Kidney glomerular epithelial cell (primary cell): ENCODE measurements around the gene NME9.

Experiments used
- DNase-seq: peaks from one replicate; lab custom pipeline; 2025; lab: John Stamatoyannopoulos, UW

The NME9 gene

DNA sequence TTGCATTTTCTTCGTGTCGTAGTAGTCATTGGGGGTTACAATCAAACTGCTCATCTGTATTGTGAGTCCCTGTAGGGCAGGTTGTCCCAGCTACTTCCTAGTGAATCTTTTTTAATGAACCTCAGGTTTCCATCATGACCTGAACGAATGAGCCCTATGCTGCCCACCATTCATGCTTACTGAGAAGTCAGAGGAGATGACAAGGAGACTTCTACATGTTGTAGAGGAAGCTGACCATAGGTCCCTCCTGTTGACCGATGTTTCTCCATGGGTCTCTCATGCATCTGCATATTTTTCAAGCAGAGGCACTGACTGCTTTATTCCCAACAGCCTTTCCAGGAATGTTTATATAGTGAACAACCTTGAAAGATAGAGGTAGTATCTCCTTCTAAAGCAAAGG, 5.0 kb upstream of the NME9 start:
- no peak for DNase-seq

DNA sequence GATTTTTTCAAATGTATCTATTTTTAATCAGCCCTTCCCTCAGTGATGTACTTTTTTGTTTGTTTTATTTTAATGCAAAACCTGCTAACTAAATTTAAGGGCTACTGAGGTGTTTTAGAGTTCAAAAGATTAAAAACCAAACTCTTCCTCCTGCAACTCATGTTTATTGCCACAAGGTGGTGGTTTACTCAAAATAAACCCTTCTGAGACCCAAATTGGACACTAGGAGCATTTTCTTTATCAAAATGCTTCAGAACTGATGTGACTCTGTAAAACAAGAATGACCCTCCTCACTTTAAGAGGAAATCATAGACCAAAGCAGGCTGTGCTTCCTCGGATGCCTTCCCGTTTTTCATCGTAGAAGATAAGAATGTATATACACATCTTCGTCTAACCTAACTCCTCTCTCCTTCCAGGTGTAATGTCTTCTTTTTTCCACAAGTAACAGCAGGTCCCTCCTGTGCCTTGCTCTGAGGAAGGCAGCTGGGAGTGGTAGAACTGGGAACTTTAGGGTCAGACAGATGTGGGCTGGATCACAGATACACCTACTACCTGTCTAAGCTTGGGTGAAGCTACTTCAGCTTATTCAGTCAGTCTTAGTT, 2.9 kb upstream of the NME9 start:
- peak; percentile 53 for DNase-seq

DNA sequence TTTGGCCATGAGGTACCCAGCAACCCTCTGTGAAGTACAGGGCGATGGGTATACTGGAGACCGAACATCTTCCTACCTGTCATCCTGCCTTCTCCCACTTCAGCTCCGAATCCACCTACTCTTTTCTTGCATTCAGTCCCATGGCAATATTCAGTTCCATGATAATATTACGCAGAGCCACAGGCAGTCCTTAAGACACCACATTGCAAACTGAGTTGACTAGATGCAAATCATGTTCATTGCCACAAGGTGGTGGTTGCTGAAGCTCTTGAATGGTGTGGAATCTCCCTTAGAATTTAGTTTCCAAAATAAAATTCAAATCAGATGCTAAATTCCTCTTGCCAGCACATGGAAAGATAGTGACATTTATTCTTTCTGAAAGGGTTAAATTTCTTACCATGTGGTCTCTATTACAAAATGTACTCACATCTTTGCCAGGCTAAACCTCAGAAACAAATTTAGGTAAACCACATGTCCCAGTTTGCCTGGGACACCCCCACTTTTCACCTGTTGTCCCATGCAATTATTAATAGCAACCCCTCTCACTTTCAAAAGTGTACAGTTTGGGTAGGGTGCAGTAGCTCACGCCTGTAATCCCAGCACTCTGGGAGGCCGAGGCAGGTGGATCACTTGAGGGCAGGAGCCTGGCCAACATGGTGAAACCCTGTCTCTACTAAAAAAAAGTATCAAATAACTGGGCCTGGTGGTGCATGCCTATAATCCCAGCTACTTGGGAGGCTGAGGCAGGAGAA, 1.7 kb upstream of the NME9 start:
- DNase-seq = no peak

DNA sequence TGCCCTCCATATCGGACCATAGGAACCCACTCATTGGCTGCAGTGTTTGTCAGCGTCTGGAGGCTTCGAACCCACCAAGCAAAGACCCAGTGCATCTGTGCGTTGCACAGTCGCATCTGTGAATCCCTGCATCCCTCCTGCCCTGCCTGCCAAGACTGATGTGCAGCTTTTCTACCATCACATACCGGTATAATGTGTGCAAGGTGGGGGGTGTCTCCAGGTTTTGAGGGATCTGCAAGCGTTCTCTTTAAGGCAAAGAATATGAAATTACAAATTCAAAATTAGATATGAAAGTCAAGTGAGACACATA, 288 bp upstream of the NME9 start:
- DNase-seq = no peak

DNA sequence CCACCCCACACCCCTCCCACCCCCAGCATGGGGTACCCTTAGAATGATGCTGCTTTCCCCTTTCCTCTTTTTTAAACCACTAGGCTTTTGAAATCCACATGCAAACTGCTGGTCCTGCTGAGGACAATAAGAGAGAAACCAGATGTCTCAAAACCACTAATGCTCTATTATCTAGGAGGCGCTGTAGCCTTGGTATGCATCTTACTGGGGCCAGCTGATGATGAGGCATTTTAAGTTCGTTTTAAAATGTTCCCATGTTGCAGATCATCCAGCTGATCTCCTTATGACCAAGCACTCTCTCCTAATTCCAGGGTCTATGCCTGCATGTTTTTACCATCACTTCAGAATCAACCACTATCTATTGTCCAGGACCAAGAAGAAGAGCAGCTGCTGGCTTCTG, 1.3 kb downstream of the NME9 start:
- DNase-seq = no peak

DNA sequence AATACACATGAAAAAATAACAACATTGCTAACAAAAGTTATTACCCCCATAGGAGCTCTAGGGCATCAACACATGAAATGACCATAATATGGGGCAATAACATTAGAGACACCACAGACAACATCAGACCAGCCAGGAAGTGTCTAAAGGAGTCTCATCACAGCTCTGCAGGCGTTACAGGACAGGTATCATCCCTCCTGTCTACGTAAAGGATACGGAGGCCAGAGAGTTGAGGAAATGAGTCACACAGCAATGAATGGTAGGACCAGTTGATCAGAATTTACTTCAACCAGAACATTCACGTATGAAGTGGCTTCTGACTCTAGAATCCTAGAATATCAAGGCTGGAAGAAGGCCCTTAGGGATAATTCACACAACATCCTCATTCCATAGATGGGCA, 1.8 kb downstream of the NME9 start:
- DNase-seq = no peak

DNA sequence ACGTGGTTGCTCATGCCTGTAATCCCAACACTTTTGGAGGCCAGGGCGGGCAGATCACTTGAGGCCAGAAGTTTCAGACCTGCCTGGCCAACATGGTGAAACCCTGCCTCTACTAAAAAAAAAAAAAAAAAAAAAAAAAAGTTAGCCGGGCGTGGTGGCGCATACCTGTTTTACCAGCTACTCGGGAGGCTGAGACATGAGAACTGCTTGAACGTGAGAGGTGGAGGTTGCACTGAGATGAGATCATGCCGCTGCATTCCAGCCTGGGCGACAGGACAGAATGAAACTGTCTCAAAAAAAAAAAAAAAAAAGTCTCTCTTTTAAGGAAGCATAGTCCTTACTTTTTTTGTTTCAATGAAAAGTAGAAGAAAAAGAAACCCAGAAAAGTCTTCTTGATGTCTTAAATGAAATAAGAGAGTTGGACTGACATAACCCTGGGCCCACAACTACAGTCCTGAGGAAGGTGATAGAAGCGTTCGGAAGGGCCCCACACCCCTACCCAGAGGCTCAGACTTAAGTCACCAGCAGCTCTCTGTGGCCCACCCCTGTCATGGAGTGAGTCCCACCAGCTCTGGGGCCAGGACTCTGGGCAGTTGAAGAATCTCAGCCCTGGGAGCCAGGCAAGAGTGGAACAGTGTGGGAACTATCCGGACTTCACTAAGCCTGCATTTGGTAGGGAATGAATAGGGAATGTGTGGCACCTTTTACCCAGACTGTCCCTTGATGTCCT, 2.6 kb downstream of the NME9 start:
- DNase-seq = no peak

DNA sequence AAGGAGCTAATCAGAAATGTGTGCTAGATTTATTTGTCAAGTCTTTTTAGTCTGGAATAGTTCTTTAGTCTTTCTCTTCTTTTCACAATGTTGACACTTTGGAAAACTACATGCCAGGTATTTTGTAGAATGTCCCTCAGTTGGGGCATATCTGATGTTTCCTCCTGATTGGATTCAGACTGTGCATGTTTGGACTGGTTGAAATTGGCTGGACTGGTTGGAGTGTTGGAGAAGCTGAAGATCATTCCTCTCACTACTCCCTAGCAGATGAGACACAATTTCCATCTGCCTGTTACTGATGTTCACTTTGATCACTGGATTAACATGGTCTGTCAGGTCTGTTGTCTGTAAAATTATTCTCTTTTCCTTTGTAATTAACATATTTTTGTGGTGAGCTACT, 3.7 kb downstream of the NME9 start:
- no peak for DNase-seq

DNA sequence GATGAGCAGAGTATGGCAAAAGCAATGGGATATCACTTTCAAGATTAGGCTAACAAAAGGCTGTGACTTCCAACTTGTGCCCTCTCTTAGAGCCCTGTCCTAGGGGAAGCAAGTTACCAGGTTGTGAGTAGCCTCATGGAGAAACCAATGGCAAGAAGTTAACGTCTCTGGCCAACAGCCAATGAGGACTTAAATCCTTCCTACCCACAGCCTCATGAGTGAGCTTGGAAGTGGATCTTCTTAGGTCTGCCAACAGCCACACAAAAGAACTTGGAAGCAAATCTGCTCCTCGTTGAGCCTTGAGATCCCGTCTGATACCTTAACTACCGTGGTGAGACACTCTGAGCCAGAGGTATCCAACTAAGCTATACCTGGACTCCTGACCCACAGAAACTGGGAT, 5.7 kb downstream of the NME9 start:
- no peak for DNase-seq

DNA sequence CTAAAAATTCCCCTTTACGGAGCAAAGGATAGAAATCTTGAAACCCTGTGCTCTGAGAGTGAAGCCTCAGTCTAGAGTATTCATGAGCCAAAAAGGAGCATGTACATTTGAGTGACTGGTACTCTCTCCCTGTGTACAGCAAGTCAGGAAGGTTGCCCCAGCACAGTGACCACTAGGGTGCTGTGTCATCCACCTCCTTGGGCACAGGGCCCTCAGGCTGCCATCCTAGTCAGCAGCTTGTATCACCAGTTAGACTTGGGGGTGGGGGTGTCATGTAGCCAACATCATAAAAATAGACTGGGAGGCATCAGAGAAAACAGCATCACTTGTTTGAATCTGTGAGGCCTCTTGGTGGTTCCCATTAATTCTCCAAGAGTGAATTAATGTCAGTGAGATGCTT, 12.0 kb downstream of the NME9 start:
- DNase-seq = no peak

DNA sequence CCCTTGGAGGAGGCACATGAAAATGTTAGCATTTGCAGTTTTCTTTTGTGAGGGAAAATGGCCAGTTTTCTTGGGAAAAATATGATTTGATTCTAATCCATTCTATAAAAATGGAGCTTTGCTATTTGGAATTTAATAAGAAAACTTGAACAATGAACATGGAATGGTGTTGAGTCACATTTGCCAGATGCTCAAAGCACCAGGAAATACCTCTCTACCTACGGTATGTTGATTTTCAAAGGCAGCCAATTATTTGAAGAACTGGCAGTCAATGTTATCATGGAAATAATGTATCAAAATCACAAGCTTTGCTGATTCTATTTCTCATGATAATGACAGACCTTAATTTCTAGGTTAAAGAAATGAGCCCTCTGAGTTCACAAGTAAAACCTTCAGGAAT, 14.9 kb downstream of the NME9 start:
- no peak for DNase-seq

DNA sequence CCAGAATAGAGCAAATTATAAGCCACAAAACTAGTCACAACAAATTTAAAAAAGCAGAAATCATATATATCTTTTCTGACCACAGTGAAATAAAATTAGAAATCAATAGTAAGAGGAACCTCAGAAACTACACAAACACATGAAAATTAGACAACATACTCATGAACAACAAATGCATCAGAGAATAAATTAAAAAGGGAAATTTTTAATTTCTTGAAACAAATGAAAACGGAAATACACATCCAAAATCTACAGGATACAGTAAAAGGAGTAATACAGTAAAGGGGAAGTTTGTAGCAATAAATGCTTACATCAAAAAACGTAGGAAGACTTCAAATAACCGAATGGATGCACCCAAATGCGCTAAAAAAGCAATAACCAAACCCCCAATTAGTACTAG, 19.2 kb downstream of the NME9 start:
- DNase-seq = no peak

DNA sequence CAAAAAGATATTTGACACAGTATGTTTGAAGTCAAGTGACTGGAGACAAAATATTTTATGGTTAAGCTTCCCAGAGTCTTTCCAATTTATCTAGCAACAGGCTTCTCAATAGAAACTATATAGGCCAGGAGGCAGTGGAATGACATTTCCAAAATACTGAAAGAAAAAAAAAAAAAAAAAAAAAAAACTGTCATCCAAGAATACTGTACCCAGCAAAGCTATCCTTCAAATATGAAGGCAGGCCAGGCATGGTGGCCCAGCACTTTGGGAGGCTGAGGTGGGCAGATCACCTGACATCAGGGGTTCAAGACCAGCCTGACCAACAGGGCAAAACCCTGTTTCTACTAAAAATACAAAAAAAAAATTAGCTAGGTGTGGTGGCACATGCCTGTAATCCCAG, 20.9 kb downstream of the NME9 start:
- DNase-seq = no peak

DNA sequence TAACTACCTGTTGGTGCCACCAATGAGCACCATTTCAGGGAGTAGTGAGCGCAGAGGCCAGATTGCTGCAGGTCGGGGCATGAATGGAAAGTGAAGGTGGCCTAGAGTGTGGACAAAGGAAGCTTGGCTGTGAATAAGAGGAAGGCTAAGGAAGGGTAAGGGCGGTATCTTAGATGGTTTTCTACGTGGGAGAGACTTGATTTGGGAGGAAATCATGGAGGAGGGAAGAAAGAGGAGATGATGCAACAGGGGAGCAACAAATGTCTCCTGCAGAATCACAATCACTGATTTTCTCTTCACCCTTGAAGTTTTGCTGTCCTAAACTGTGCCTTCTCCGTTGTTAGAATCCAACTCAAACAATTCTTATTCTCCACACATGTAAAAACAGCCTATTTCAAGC, 21.8 kb downstream of the NME9 start:
- DNase-seq = no peak

DNA sequence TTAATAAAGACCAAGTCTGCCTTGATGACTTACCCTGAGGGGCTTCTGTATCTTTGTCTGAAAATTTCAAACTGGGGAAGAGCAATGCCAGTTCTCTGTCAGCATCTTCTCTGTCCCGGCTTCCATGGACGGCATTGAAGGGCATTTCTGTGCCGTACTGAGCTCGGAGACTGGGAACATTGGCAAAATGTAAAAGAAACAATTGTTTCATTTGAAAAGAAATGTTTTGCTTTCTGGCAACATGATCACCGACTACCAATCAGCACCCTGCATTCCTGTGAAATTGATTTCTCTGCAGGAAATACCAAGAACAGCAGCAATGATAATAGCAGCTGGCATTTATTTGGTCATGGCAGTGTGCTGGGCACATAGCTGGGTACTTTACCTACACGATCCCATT, 26.2 kb downstream of the NME9 start:
- DNase-seq = no peak

DNA sequence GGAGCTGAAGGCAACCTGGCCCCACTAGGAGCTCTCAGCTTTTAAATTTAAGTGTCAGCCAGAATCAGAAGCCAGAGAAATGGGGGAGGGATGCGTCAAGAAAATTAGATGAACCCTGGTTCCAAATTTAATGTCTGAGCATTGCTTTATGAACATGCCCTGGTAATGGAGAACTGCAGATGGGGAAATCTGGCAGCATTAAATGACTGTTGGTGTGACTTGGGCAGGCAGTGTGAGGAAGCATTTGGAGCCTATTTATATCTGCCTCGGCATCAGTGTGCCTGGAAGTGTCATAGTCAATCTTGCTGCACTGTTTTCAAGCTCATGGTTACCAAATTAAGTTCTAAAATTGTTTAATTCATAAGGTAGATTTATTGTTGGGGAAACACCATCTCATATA, 29.0 kb downstream of the NME9 start:
- DNase-seq = no peak

DNA sequence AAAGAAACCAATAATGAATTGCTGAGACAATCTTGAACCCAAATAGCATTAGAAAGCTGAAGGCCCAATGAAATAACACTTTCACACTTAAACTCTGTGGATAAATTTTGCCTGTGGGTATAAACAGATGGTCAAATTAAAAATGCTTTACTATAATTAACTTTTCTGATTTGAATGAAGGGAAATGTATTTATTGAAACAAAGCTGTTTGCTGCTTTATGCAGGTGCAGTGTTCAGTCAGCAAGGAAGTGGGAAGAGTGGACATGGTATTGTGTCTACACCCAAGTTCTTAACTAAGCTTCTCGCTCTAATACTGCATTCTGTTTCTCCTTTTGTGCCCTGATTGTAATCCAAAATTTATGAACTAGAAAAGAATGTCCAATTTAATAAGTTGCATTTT, 31.8 kb downstream of the NME9 start:
- DNase-seq = no peak

DNA sequence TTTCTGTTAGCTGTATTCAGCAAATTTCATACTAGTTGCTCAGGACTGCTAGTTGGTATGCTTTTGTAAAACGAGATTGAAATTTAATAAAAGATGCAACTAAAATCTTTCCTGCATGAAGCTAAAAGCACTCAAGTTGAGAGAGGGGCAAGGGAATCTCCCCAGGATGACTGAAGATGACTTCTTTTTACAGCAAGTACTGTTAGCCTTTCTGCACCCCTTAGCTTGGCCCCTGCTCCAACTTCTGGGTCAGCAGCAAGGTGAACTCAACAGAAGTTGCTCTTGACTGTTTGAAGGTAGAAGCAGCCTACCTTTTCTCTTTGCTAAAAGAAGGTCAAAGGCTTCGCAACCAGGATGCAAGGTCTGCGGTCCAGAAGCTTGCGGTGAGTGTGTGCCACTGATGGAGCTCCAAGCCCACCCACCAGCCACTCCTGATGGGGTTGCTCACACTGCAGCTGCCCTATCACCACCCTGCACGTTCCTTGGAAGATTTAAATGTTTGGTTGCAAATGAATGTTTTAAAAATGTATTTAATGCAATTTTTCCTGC, 32.5 kb downstream of the NME9 start:
- DNase-seq = no peak

DNA sequence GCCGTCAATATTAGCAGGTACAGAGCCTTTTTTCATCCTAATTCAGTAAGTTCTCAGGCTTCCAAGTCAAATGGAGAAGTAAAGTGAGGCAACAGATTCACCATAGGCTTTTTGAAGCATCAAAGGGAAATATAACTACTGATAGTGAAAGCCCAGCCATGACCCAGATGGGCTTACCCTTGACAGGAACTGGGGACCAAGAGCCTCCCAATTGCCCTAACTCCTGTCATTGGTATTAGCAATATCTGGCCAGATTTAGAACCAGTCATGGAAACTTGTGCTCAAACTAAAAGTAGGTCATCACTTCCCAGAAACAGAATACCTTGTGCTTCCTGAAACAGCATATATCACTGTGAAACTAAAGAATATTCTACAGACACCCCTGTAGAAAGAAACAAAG, 33.0 kb downstream of the NME9 start:
- DNase-seq = no peak

DNA sequence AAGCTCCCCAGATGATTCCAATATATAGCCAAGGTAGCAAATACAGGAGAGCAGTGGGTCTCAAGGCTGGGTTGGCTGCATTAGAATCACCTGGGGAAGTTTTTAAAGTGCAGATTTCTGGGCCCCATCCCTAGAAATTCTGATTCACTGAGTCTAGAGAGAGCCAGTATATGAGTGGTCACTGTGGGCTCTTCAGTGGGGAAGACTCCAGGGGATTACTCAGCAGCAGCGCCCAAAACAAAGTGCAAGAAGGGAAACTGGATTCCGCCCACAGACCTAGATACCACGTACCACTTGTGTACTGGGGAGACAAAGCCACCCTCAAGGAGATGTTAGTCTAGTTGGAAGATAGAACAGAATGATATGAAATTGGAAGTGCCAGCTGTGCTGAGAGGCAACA, 40.0 kb downstream of the NME9 start:
- DNase-seq = no peak

DNA sequence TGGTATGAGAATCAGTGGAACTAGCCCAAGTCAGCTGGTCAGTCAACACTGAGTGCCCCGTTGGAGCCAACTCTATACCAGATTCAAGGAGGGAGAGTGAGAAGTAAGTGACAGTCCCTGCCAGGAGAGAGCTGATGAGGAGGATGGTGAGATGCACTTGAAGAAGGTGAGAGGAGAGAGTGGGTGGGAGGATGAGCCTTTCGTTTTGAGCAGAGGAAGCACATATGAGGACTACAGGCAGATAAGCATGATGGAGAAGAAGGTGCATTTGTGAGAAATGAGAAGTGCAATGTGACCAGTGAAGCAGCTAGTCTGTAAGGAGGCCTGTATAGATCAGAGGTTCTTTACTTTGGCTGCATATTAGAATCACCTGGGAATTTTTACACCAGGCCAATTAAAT, 40.4 kb downstream of the NME9 start:
- DNase-seq = no peak

DNA sequence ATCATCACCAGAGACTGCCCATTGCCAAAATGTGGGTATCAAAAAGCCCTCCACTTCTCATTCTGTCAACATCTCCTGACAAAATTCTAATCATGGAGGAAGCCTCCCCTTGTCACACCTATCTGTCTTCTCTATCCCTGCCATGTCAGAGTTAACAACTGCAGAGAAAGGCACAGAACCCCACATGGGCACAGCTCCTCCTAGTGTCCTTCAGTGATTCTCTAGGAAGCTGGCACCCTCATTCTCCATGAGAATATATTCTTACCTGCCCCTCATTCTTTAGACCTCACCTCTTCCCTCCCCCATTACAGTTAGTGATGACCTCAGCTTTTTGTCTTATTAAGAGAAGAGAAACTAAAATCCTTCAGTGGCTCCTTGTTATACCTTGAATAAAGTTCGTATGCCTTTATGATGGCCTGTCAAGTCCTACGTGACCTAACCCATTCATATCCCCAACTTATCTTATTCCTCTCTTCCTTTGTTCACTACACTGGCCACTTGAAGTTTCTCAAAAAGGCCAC, 44.6 kb downstream of the NME9 start:
- no peak for DNase-seq

DNA sequence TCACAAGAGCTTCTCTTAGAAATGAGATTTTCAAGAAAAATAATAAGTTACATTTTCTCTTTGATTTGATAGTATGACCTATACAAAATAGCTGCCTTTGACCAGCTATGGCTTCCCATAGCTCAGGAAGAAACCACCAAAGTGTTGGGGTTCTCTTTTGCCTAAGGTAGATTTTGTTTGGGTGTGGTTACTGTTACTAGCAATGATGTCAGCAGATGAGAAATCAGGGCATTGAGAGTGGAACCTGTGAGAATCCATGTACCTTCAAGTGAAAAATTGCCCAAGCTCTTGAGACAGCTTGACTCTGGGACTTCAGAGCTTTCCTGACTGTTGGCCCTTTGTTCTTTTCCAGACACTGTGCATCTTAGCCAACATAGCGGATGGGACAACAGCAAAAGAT, 45.6 kb downstream of the NME9 start:
- DNase-seq = no peak
